Spleen (tissue), 11 donors: ENCODE measurements around the gene LRIG3. TPM values are rescaled to one million over a fixed set of nuclear protein-coding genes. Genes with fewer than 3 reads are reported as not detected.

Experiments
- DNase-seq: peaks from one replicate; pipeline ENCODE4 v3.0.0-alpha.2; 2020
- H3K27ac ChIP-seq, 8 donors: fragments of 200-600 bp; sonication (generic) in 7 of 8; 1 replicate in 4 of 8; 2 replicates in 4 of 8; pipeline versions ENCODE4 v1.5.0 to v1.8.0; 2016 to 2021; ENCODE audit warnings: inconsistent platforms in 4 of 8, mild to moderate bottlenecking in 4 of 8, moderate library complexity in 1 of 8
- H3K27me3 ChIP-seq, 7 donors: fragments of 200-600 bp; sonication (generic) in 6 of 7; replicated peaks in 1 of 7; 1 replicate in 4 of 7; 2 replicates in 3 of 7; pipeline versions ENCODE4 v1.5.0 to v1.8.0; 2016 to 2021; ENCODE audit warnings: inconsistent platforms in 3 of 7, mild to moderate bottlenecking in 1 of 7
- H3K36me3 ChIP-seq, 6 donors: fragments of 200-600 bp; sonication (generic) in 5 of 6; 1 replicate in 4 of 6; 2 replicates in 2 of 6; pipeline versions ENCODE4 v1.5.0 to v1.8.0; 2016 to 2021; ENCODE audit warnings: inconsistent platforms in 2 of 6
- H3K4me1 ChIP-seq, 6 donors: fragments of 200-600 bp; sonication (generic) in 5 of 6; 1 replicate in 3 of 6; 2 replicates in 3 of 6; pipeline versions ENCODE4 v1.5.0 to v1.8.0; 2016 to 2021; ENCODE audit warnings: inconsistent platforms in 3 of 6
- H3K4me3 ChIP-seq, 8 donors: fragments of 200-600 bp; sonication (generic) in 7 of 8; 1 replicate in 4 of 8; 2 replicates in 4 of 8; pipeline versions ENCODE4 v1.5.0 to v1.8.0; 2016 to 2021; ENCODE audit warnings: inconsistent platforms in 4 of 8, mild to moderate bottlenecking in 4 of 8, moderate library complexity in 2 of 8
- H3K9me3 ChIP-seq, 8 donors: fragments of 200-600 bp; sonication (generic) in 7 of 8; 1 replicate in 4 of 8; 2 replicates in 4 of 8; pipeline versions ENCODE4 v1.5.0 to v1.8.0; 2016 to 2021; ENCODE audit warnings: inconsistent platforms in 4 of 8
- CTCF ChIP-seq, 11 experiments: fragments of 200-600 bp in 7 of 11; fragments of 450-650 bp in 4 of 11; sonication (generic) in 4 of 11; IDR thresholded peaks in 8 of 11; conservative IDR thresholded peaks in 3 of 11; 1 replicate in 7 of 11; 2 replicates in 4 of 11; pipeline versions ENCODE4 v1.4.0 to v1.8.0; 2016 to 2021; ENCODE audit warnings: antibody characterized with exemption in 11 of 11, inconsistent platforms in 4 of 11, mild to moderate bottlenecking in 1 of 11
- POLR2A ChIP-seq, 3 donors: fragments of 450-650 bp; IDR thresholded peaks; one replicate each; pipeline ENCODE4 v1.5.1; 2017; ENCODE audit warnings: antibody characterized with exemption in 3 of 3, mild to moderate bottlenecking in 1 of 3
- POLR2AphosphoS5 ChIP-seq, 3 donors: sonication (generic); formaldehyde crosslinking; IDR thresholded peaks; one replicate each; pipeline ENCODE4 v1.5.1; 2017; ENCODE audit warnings: antibody characterized with exemption in 3 of 3
- WGBS, 5 donors: extraction: QIAGEN DNeasy Blood & Tissue Kit in 3 of 5; methylation state at CpG; one replicate each; pipeline versions ENCODE4 v1.1.5 to v1.1.7; 2013 to 2018; 5-methylcytosine and 5-hydroxymethylcytosine counted together
- intact Hi-C: fragments of 100-400 bp; cut with DNase I; formaldehyde crosslinking; loops from one replicate; pipeline ENCODE4 v1.15.0; 2023; ENCODE audit warnings: low total_unique reads
- polyA plus RNA-seq, 3 donors: library from polyadenylated mRNA; stranded (reverse); fragments of 200-250 nt; gene quantifications; one replicate each; pipeline ENCODE4 v1.2.1, GENCODE V29; 2013
- total RNA-seq, 7 donors: library from RNA; depleted of rRNA in 3 of 7; stranded (reverse); fragments of >200 nt in 3 of 7; fragmentation: NEBNext Ultra II Directional in 4 of 7; extraction: Animal tissue kit (Norgen Biotek cat#: 25700) in 4 of 7; gene quantifications; one replicate each; pipeline versions ENCODE4 v1.1.0 to v1.2.1, GENCODE V29; 2016 to 2021
- donor health status: healthy with polysubstance abuse.
- donor health status: DM: no; HTN: no; CAD: no; lungs with moderate emphysema.
- donor health status: DM: no; HTN: no; CAD: no.
- donor health status: Bipolar disorder and iron deficiency.
- donor health status: healthy.
- donor health status: DM: no; HTN: no; CAD: no.
- donor health status: DM: yes; HTN: yes; CAD: no.

The LRIG3 gene
- total and polyA plus RNA-seq, 10 donors = 1.3 to 110 (median 23.7) TPM

- intact Hi-C loops = no loop called here
- Histone ChIP-seq H3K4me3 (no peak overlapping the region), H3K36me3 (peaks cover 0 to 51% (median 8%) of the 10 kb centered on the region in 6 donors), H3K4me1 (peaks cover 0 to 16% (median 0%) of the 10 kb centered on the region in 6 donors), H3K27me3 (no peaks in the 10 kb centered on the region), H3K9me3 (no peaks in the 10 kb centered on the region), H3K27ac (no peak overlapping the region)
- 82 to 90% (median 86%) methylated on average over 4 of the region's 4 CpGs for WGBS, 5 donors
- no peak for TF ChIP-seq CTCF (IDR thresholded peaks at IDR 0.05 in 8 of 11, conservative IDR thresholded peaks at IDR 0.05 in 3 of 11)
- TF ChIP-seq POLR2AphosphoS5 (IDR thresholded peaks at IDR 0.05) = no peak
- no peak for TF ChIP-seq POLR2A (IDR thresholded peaks at IDR 0.05)
- DNase-seq = no peak
These were observed 38.5 kb downstream of the LRIG3 start for GRCh38 chr12:58881816-58882215.

- Histone ChIP-seq H3K9me3 (no peaks in the 10 kb centered on the region), H3K27ac (peak overlapping the region in 3 of 8 donors; percentile 42 to 50 (median 45)), H3K4me1 (peaks cover 0 to 16% (median 0%) of the 10 kb centered on the region in 6 donors), H3K36me3 (peaks cover 0 to 55% (median 9%) of the 10 kb centered on the region in 6 donors), H3K4me3 (no peak overlapping the region), H3K27me3 (no peaks in the 10 kb centered on the region)
- intact Hi-C loops = no loop called here
- DNase-seq = no peak
- TF ChIP-seq POLR2AphosphoS5 (IDR thresholded peaks at IDR 0.05) (no peak), CTCF (IDR thresholded peaks at IDR 0.05 in 8 of 11, conservative IDR thresholded peaks at IDR 0.05 in 3 of 11) (no peak), POLR2A (IDR thresholded peaks at IDR 0.05) (no peak)
- WGBS, 5 donors = 92 to 98% (median 95%) methylated on average over 7 of the region's 7 CpGs
These were observed 39.7 kb downstream of the LRIG3 start for GRCh38 chr12:58880639-58881038.

- intact Hi-C loops = no loop called here
- no peak for DNase-seq
- H3K4me1 ChIP-seq = peaks cover 0 to 16% (median 0%) of the 10 kb centered on the region in 6 donors
- 83 to 91% (median 87%) methylated on average over 15 of the region's 15 CpGs for WGBS, 5 donors
- H3K27me3 ChIP-seq = no peaks in the 10 kb centered on the region
- H3K27ac ChIP-seq = no peak overlapping the region
- TF ChIP-seq POLR2AphosphoS5 (IDR thresholded peaks at IDR 0.05) (peak in 1 of 3 donors; percentile 27), POLR2A (IDR thresholded peaks at IDR 0.05) (no peak)
- no peak overlapping the region for H3K4me3 ChIP-seq
- H3K36me3 ChIP-seq = peaks cover 0 to 69% (median 14%) of the 10 kb centered on the region in 6 donors
- H3K9me3 ChIP-seq = no peaks in the 10 kb centered on the region
These were observed 43.0 kb downstream of the LRIG3 start for GRCh38 chr12:58877243-58877743.

- H3K4me3 ChIP-seq = no peak overlapping the region
- no peak overlapping the region for H3K27ac ChIP-seq
- DNase-seq = no peak
- no peak for TF ChIP-seq CTCF (IDR thresholded peaks at IDR 0.05 in 8 of 11, conservative IDR thresholded peaks at IDR 0.05 in 3 of 11)
- no peak for TF ChIP-seq POLR2AphosphoS5 (IDR thresholded peaks at IDR 0.05)
- no peak for TF ChIP-seq POLR2A (IDR thresholded peaks at IDR 0.05)
- H3K9me3 ChIP-seq = no peaks in the 10 kb centered on the region
- H3K4me1 ChIP-seq = no peaks in the 10 kb centered on the region
- peaks cover 0 to 55% (median 8%) of the 10 kb centered on the region in 6 donors for H3K36me3 ChIP-seq
- H3K27me3 ChIP-seq = no peaks in the 10 kb centered on the region
- intact Hi-C loops = no loop called here
- WGBS, 5 donors = 86 to 94% (median 90%) methylated on average over 5 of the region's 5 CpGs
These were observed 46.8 kb downstream of the LRIG3 start for GRCh38 chr12:58873496-58873895.
